K562 treated with DMSO at 1 percent for 24 hours (cell line): ENCODE data around the gene PKIB. TPM values are rescaled to one million over a fixed set of nuclear protein-coding genes. Genes with fewer than 3 reads are reported as not detected.

Source experiments
- total RNA-seq: library from RNA; unstranded; fragments of 300-600 nt; gene quantifications from 2 replicates; pipeline ENCODE4 v1.2.3, GENCODE V29; 2022; ENCODE audit warnings: low read depth; ENCODE audit not compliant: insufficient read depth

The PKIB gene, protein sequence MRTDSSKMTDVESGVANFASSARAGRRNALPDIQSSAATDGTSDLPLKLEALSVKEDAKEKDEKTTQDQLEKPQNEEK
- 8.2 and 10.7 TPM in 2 replicates for total RNA-seq

DNA sequence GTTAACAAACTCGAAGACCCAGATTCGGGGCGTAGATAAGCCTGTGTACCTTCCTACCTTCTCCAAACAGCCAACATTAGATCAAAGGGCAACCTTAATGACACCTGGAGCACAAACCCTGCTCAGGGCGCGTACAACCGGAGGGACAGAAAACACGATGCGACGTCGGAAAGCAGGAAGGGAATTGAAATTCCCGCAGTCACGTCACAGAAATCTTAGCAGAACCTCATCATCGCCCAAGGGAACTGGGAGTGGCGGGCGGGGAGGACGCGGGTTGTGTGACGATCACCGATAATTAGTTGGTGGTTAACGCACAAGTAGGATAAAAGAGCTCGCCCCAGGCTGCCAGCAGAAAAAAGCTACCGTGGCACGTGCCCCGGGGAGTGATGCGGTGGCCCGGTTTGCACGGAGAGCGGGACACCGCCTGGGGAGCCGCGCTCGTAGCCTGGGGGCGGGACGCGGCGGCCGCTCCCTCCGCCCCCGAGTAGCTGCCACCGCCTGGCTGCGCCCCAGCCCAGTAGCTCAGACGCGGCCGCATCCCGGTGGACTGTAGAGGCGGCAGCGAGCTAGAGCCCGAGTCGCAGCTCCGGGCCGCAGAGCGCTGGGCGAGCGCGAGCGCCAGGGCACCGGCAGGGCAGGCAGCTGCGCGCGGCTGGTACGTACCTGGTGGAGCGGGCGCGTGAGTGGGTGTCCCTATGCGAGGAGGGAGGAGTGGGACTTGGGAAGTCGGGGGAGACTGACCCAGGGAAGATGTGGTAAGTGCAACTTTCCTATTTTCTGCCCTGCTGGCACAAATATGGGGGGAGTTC, at the start of gene PKIB:
PKIB (plus strand) TSS at position 525 of the 809 bp plus-strand sequence. CDS start 107,390 bp downstream, outside the sequence.

Other genes with a start within 250 kb of the PKIB start
- gene HSF2, start 210.8 kb upstream of the PKIB start, total RNA-seq: 13.7 and 17.3 TPM in 2 replicates
- 35.3 and 41.5 TPM in 2 replicates for gene SERINC1, start 138.6 kb upstream of the PKIB start, total RNA-seq
- gene FABP7, start 169.3 kb downstream of the PKIB start, total RNA-seq: not detected in 2 replicates
- 0.38 and 1.1 TPM in 2 replicates for gene SMPDL3A, start 178.9 kb downstream of the PKIB start, total RNA-seq